ENCODE data around the gene BRIX1. TPM values are rescaled to one million over a fixed set of nuclear protein-coding genes. Genes with fewer than 3 reads are reported as not detected.
A peak's percentile ranks its signal among the peaks of the same experiment; 100 is the strongest.

BRIX1 gene, protein sequence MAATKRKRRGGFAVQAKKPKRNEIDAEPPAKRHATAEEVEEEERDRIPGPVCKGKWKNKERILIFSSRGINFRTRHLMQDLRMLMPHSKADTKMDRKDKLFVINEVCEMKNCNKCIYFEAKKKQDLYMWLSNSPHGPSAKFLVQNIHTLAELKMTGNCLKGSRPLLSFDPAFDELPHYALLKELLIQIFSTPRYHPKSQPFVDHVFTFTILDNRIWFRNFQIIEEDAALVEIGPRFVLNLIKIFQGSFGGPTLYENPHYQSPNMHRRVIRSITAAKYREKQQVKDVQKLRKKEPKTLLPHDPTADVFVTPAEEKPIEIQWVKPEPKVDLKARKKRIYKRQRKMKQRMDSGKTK
- total RNA-seq (2022): 47.0 and 51.1 TPM in 2 replicates
- Bru-seq, nascent RNA: percentile 95 among the genes with signal in this experiment
- percentile 81 among the genes with signal in this experiment for BruChase-seq, experiment 1, labeled RNA remaining after a 6-hour chase
- BruChase-seq, experiment 2, labeled RNA remaining after a 2-hour chase: percentile 96 among the genes with signal in this experiment
- long read RNA-seq, transcript BRIX1-201 (10 exons, 1,926 nt): major isoform, 187 of 204 reads
- long read RNA-seq, partial matches to known transcripts: 2 of 204 reads
- long read RNA-seq, other reads (novel, unspliced or antisense): 12 of 204 reads

DNA sequence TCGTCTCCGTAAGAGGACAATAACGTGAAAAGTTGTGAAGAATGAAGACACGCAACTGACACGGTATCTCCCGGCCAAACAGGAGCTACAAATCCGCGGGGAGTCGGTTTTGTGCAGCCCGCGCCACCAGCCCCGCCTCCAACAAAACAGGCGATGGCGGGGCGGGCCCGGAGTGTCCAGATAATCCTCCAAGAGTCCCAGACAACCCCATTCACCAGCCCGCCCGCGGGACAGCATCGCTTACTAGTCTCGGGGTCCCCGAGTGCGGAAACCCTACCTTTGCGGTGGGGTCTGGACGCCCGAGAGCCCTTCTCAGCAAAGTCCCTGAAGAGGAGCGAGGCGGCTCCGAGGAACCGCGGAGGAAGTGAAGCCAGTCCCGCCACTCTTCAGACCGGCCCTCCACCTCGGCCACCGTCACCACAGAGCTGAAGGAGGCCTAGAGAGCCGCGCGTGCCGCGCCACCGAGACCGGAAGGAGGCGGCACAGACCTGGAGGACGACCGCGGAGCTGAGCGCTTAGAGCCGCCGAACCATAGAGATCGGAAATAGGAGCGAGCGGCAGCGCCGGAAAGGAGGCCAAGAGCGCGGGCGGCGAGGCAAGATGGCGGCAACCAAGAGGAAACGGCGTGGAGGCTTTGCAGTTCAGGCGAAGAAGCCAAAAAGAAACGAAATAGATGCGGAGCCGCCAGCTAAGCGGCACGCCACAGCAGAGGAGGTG lies at the start of gene BRIX1, which contains the start of gene RAD1:
BRIX1 (plus strand) TSS at position 573 of the 717 bp plus-strand sequence; CDS start at position 601, 28 bp downstream.
RAD1 (minus strand) TSS at position 366 of the 717 bp plus-strand sequence. CDS start 612 bp downstream, outside the sequence.
- Mint-ChIP-seq H3K9me3 (ENCODE audit: low read depth, unreplicated experiment) (no peaks in the 10 kb centered on the region), H3K27ac (ENCODE audit: unreplicated experiment) (peak within 1 kb of the TSS; percentile 72), H3K4me3 (ENCODE audit: low read depth, unreplicated experiment) (no peak within 1 kb of the TSS), H3K36me3 (ENCODE audit: insufficient read depth, unreplicated experiment) (peaks cover 20% of the 10 kb centered on the region), H3K4me1 (ENCODE audit: low read depth, unreplicated experiment) (peaks cover 15% of the 10 kb centered on the region), H3K27me3 (ENCODE audit: unreplicated experiment) (no peaks in the 10 kb centered on the region)
- no peak for TF ChIP-seq CTCF (IDR thresholded peaks at IDR 0.05; ENCODE audit: unreplicated experiment)
- DNase-seq: peak; percentile 96
- CTCF ChIA-PET: interaction anchor here (0.8 to 1.7 kb wide), 8 partner anchors 8 to 429 kb away, joined by 3 to 10 read pairs (median 4); partner anchors contain the start of gene DNAJC21
- intact Hi-C loops (cut with micrococcal nuclease; ENCODE audit: unreplicated experiment): loop anchor here (1.0 kb wide), 1 partner anchor 9 kb away; no protein-coding TSS in a partner anchor
- BruUV-seq (replicated peaks): no TSS peak

GRCh38 chr5:34866989-34867471 lies 48.5 kb upstream of the BRIX1 start:
- no peak for TF ChIP-seq CTCF (IDR thresholded peaks at IDR 0.05; ENCODE audit: unreplicated experiment)
- no peaks in the 10 kb centered on the region for H3K36me3 Mint-ChIP-seq (ENCODE audit: insufficient read depth, unreplicated experiment)
- DNase-seq: no peak
- no peaks in the 10 kb centered on the region for H3K9me3 Mint-ChIP-seq (ENCODE audit: low read depth, unreplicated experiment)
- no peaks in the 10 kb centered on the region for H3K4me1 Mint-ChIP-seq (ENCODE audit: low read depth, unreplicated experiment)
- BruUV-seq (replicated peaks): no TSS peak
- intact Hi-C loops (cut with micrococcal nuclease; ENCODE audit: unreplicated experiment): no loop called here
- no peak overlapping the region for H3K4me3 Mint-ChIP-seq (ENCODE audit: low read depth, unreplicated experiment)
- H3K27ac Mint-ChIP-seq (ENCODE audit: unreplicated experiment): no peak overlapping the region
- no peaks in the 10 kb centered on the region for H3K27me3 Mint-ChIP-seq (ENCODE audit: unreplicated experiment)
- CTCF ChIA-PET: no interaction called here

DNA sequence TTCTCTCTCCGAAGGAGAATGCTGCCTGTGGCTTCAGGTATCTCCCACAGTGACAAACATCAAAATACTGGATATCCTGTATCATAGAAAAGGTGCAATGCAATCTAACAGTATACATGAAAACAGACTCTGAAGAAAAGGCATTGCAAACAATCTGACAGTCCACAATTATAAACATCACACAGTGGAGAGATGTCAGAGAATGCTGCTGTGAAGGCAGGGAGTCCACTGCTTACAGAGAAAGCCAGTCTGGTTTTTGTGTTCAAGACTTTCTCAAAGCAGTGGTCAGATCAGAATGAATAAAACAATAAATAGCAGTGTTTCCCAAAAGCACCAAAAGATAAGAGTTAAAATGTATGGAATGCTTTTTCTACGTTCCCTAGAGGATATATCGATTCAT lies 47.9 kb upstream of the BRIX1 start:
- TF ChIP-seq CTCF (IDR thresholded peaks at IDR 0.05; ENCODE audit: unreplicated experiment): no peak
- no peak overlapping the region for H3K27ac Mint-ChIP-seq (ENCODE audit: unreplicated experiment)
- no peak for DNase-seq
- no peaks in the 10 kb centered on the region for H3K4me1 Mint-ChIP-seq (ENCODE audit: low read depth, unreplicated experiment)
- CTCF ChIA-PET: no interaction called here
- no TSS peak for BruUV-seq (replicated peaks)
- intact Hi-C loops (cut with micrococcal nuclease; ENCODE audit: unreplicated experiment): no loop called here
- no peaks in the 10 kb centered on the region for H3K9me3 Mint-ChIP-seq (ENCODE audit: low read depth, unreplicated experiment)
- H3K27me3 Mint-ChIP-seq (ENCODE audit: unreplicated experiment): no peaks in the 10 kb centered on the region
- no peak overlapping the region for H3K4me3 Mint-ChIP-seq (ENCODE audit: low read depth, unreplicated experiment)
- H3K36me3 Mint-ChIP-seq (ENCODE audit: insufficient read depth, unreplicated experiment): no peaks in the 10 kb centered on the region

GRCh38 chr5:34868791-34869190 lies 46.7 kb upstream of the BRIX1 start:
- H3K27ac Mint-ChIP-seq (ENCODE audit: unreplicated experiment): no peak overlapping the region
- no TSS peak for BruUV-seq (replicated peaks)
- intact Hi-C loops (cut with micrococcal nuclease; ENCODE audit: unreplicated experiment): no loop called here
- DNase-seq: no peak
- H3K4me3 Mint-ChIP-seq (ENCODE audit: low read depth, unreplicated experiment): no peak overlapping the region
- TF ChIP-seq CTCF (IDR thresholded peaks at IDR 0.05; ENCODE audit: unreplicated experiment): no peak
- no peaks in the 10 kb centered on the region for H3K36me3 Mint-ChIP-seq (ENCODE audit: insufficient read depth, unreplicated experiment)
- no peaks in the 10 kb centered on the region for H3K4me1 Mint-ChIP-seq (ENCODE audit: low read depth, unreplicated experiment)
- no peaks in the 10 kb centered on the region for H3K9me3 Mint-ChIP-seq (ENCODE audit: low read depth, unreplicated experiment)
- H3K27me3 Mint-ChIP-seq (ENCODE audit: unreplicated experiment): no peaks in the 10 kb centered on the region
- CTCF ChIA-PET: no interaction called here

All from Calu3 (cell line).